GM12865 (cell line): ENCODE measurements around the gene KRT82.
A peak's percentile ranks its signal among the peaks of the same experiment; 100 is the strongest.

Experiments used
- DNase-seq: peaks from one replicate; pipeline ENCODE4 v3.0.0; 2010; ENCODE audit warnings: low read depth
- H3K4me3 ChIP-seq: 2 replicates; pipeline ENCODE4 v1.5.1; 2011; ENCODE audit warnings: mild to moderate bottlenecking, low read depth, low read length, control low read depth
- CTCF ChIP-seq: IDR thresholded peaks from 2 replicates; pipeline ENCODE4 v1.5.1; 2011; ENCODE audit warnings: low read length, control low read depth, low read depth, inconsistent platforms; ENCODE audit not compliant: insufficient read depth; ENCODE audit errors: missing control alignments

The KRT82 gene

DNA sequence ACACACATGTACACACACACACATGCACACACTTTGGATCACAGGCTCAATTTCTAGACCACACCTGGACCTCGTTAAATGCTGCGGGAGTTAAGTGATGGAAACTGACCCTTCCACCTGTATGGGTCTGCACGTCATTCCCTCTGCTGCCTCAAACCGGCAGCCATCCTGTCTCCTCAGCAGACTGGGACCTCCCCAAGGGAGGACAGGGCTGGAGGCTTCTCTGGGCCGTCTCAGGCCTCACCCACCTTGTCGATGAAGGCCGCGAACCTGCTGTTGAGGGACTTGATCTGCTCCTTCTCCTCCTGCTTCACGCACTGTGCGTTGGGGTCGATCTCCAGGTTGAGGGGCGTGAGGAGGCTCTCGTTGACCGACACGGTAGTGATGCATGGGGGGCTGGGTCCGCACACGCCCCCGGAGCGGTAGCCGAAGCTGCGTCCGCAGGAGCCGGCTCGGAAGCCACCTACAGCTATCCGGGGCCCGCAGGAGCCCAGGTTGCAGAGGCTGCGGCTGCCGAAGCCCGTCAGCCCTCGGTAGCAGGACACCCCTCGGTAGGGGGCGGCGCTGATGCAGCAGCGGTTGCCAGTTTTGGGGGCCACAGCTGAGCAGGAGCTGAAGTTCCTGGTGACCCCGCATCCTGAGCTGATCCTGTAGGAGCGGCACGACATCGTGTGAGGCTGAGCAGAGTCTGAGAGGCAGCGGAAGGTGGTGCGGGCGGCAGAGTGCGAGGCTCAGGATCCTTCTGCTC, 39.2 kb downstream of the KRT82 start, which contains the start of gene KRT85:
KRT85 (minus strand) TSS at position 744 of the 748 bp plus-strand sequence; CDS start at position 668, 76 bp downstream.
- DNase-seq, result no peak
- TF ChIP-seq CTCF, result no peak

GRCh38 chr12:52364901-52365489, 41.1 kb downstream of the KRT82 start:
- no peak for DNase-seq
- no peak overlapping the region for H3K4me3 ChIP-seq
- no peak for TF ChIP-seq CTCF

More for the DNA sequence above, 39.2 kb downstream of the KRT82 start, which contains the start of gene KRT85:
- no peak within 1 kb of the TSS for H3K4me3 ChIP-seq

DNA sequence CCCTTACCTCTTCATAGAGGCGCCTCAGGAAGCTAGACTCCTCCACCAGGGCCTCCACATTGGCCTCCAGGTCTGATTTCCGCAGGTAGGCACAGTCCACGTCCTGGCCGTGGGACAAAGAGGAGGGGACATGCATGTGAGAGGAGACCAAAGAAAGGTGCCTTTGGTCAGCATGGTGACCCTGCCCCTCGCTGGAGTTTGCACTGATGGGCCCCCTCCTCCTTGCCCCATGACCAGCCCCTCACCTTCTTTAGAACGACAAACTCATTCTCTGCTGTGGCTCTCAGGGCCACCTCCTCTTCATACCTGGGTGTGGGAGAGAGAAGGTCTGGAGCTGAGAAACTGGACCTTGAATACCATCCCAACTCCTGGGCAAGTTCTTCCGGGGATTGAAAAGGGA, 42.1 kb downstream of the KRT82 start:
- TF ChIP-seq CTCF, result no peak
- no peak overlapping the region for H3K4me3 ChIP-seq
- no peak for DNase-seq

DNA sequence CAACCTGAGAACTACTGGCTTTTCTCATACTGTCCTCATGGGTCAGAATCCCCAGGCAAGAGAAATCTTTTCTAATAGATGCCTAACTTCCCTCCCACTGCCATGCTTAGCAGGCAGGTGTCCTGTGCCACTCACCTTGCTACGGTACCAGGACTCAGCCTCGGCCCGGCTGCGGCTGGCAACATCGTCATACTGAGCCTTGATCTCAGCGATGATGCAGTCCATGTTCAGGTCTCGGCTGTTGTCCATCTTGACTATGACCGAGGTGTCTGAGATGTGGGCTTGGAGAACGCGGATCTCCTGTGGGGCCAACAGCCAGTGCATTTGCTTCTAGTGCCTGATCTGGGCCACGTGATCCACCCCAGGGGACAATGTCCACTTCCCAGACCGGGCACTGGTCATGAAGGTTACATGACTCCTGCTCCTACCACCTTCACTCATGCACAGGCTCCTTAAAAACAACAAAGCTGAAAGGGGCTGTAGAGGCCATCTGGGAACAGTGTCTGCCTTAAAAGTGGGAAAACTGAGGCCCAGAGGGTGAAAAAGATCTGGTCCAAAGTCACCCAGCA, 42.9 kb downstream of the KRT82 start:
- no peak for TF ChIP-seq CTCF
- no peak overlapping the region for H3K4me3 ChIP-seq
- no peak for DNase-seq

DNA sequence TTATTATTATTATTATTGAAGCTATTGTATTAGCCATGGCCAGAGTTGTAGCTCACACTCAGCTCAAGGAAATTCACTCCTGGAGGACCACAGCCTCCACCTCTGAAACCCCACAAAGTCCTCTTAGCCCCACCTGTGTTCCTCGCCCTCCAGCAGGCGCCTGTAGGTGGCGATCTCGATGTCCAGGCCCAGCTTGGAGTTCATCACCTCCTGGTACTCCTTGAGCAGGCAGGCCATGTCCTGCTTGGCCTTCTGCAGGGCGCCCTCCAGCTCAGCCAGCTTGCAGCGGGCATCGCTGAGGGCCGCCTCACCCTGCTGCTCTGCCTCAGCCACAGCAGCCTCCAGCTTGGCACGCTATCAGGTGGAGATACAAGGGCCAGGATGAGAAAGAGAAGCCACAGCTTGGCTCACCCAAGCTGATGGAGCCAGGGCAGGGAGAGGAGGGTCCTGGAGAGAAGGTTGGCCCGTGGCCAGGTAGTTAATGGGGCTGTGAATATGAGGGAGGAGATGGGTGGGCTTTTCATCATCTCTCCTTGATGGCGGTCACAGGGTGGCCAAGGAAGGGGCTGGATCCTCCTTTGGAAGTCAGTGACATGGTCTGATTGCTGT, 43.9 kb downstream of the KRT82 start:
- DNase-seq, result peak; percentile 9
- H3K4me3 ChIP-seq, result no peak overlapping the region
- TF ChIP-seq CTCF, result peak; percentile 29

DNA sequence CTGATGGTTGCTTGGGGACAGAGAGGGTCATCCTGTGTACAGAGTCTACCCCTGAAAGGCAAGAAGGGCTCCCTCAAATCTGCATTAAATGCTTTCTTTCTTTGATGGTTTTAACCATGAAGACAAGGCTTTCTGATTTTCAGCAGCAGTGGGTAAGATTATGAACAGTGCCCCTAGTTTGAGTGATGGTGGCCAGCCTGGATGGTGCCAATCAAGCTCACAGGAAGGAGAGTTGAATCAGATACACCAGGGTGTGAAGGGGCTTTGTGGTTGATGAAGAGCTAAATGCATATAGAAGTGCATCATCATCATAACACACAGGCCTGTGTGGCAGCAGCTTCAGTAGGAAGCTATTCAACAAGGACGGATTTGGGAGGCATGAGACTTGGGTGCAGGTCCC, 44.6 kb downstream of the KRT82 start:
- H3K4me3 ChIP-seq, result no peak overlapping the region
- no peak for DNase-seq
- TF ChIP-seq CTCF, result no peak
